Heart right ventricle (tissue), 16 donors: ENCODE results near the gene ATG9B. TPM values are rescaled to one million over a fixed set of nuclear protein-coding genes. Genes with fewer than 3 reads are reported as not detected.

Source experiments
- ATAC-seq, 8 donors: fragments of 200-7000 bp; cut with Tn5 transposase; one replicate each; pipeline ENCODE4 v1.9.1; 2020; ENCODE audit warnings: mild to moderate bottlenecking in 8 of 8, moderate library complexity in 8 of 8, moderate number of reproducible peaks in 1 of 8
- DNase-seq, 2 donors: peaks; one replicate each; pipeline ENCODE4 v3.0.0-alpha.2; 2020
- H3K27ac ChIP-seq, 10 donors: fragments of 200-600 bp; sonication (generic) in 2 of 10; one replicate each; pipeline versions ENCODE4 v1.5.0 to v1.8.0; 2020 to 2022; ENCODE audit warnings: mild to moderate bottlenecking in 3 of 10
- H3K27me3 ChIP-seq, 7 donors: fragments of 200-600 bp; one replicate each; pipeline ENCODE4 v1.8.0; 2021 to 2022; ENCODE audit warnings: mild to moderate bottlenecking in 2 of 7
- H3K36me3 ChIP-seq, 9 donors: fragments of 200-600 bp; sonication (generic) in 1 of 9; one replicate each; pipeline versions ENCODE4 v1.5.0 to v1.8.0; 2020 to 2022; ENCODE audit warnings: mild to moderate bottlenecking in 2 of 9
- H3K4me1 ChIP-seq, 9 donors: fragments of 200-600 bp; sonication (generic) in 1 of 9; one replicate each; pipeline versions ENCODE4 v1.5.0 to v1.8.0; 2020 to 2022; ENCODE audit warnings: mild to moderate bottlenecking in 4 of 9
- H3K4me3 ChIP-seq, 10 donors: fragments of 200-600 bp; sonication (generic) in 2 of 10; one replicate each; pipeline versions ENCODE4 v1.5.0 to v1.8.0; 2020 to 2022; ENCODE audit warnings: mild to moderate bottlenecking in 7 of 10, moderate library complexity in 2 of 10
- H3K9me3 ChIP-seq, 11 donors: fragments of 200-600 bp in 10 of 11; sonication (generic) in 2 of 11; one replicate each; pipeline versions ENCODE4 v1.5.0 to v1.8.0; 2013 to 2022; ENCODE audit warnings: mild to moderate bottlenecking in 2 of 11, control low read depth in 1 of 11, moderate library complexity in 1 of 11
- WGBS, 2 donors: extraction: QIAGEN DNeasy Blood & Tissue Kit; methylation state at CpG; one replicate each; pipeline ENCODE4 v1.1.7; 2013; ENCODE audit warnings: inconsistent platforms in 1 of 2; 5-methylcytosine and 5-hydroxymethylcytosine counted together
- intact Hi-C, 10 donors: fragments of 100-400 bp; cut with DNase I; formaldehyde crosslinking; loops; one replicate each; pipeline versions ENCODE4 v1.11.1 to v1.14.2; 2022
- polyA plus RNA-seq, 2 donors: library from polyadenylated mRNA; stranded (reverse); fragments of 200-250 nt; gene quantifications; one replicate each; pipeline ENCODE4 v1.2.3, GENCODE V29; 2013
- total RNA-seq, 10 donors: library from RNA; stranded (reverse); fragmentation: NEBNext Ultra II Directional in 3 of 10; extraction: Animal tissue kit (Norgen Biotek cat#: 25700) in 3 of 10; gene quantifications; one replicate each; pipeline versions ENCODE4 v1.2.1 to v1.2.4, GENCODE V29; 2021 to 2023
- TF ChIP-seq, protein P1 (sequence below), 9 donors: fragments of 200-600 bp; sonication (generic) in 2 of 9; IDR thresholded peaks; one replicate each; pipeline versions ENCODE4 v1.5.0 to v1.8.0; 2021 to 2022; ENCODE audit warnings: antibody characterized with exemption in 9 of 9, mild to moderate bottlenecking in 5 of 9, moderate library complexity in 1 of 9
- donor health status: Arrhythmogenic right ventricular cardiomyopathy.
- donor health status: ischemic (EF 13 %, LVEDD 7.1; RV severe dilation, severe dysfunction).
- donor health status: healthy with polysubstance abuse.
- donor health status: DM: no; HTN: yes; CAD: no.
- donor health status: DM: no; HTN: no; CAD: no.
- donor health status: ischemic (EF 25% LVEDD 6.9; RV normal size, moderate dysfunction).
- donor health status: ischemic (EF 25% LVEDD 5.7; RV mildly dilated, moderate dysfunction).
- donor health status: healthy.
- donor health status: DM: yes; HTN: yes; CAD: no.
- donor health status: Ischemic cardiomyopathy.
- donor health status: ischemic (EF 35%, LVEDD 5.7; RV mildly dilated, moderate dysfunction).
- donor health status: nonischemic (EF 11% LVEDD 7.7; RV severe dilation, severe dysfunction).
- donor health status: DM: yes; HTN: yes; CAD: no.
- donor health status: PGD.
- donor health status: ischemic (EF 29% LVEDD 5.4; RV normal size, mild dysfunction).
- donor health status: nonischemic (EF 23%, LVEDD 6.1; RV moderate dilation, normal function).

Gene ATG9B
- total and polyA plus RNA-seq, 12 donors = 0.09 to 0.59 (median 0.39) TPM; not detected in 7

GRCh38 chr7:151005566-151005965, 18.7 kb downstream of the ATG9B start:
- 80 to 86% methylated on average over 9 of the region's 9 CpGs for WGBS, 2 donors
- no peak for ATAC-seq
- intact Hi-C loops = loop anchor here in 1 of 10 donors (10.0 kb wide), 1 partner anchor 571 kb away; no protein-coding TSS in a partner anchor
- peaks cover 0 to 58% (median 0%) of the 10 kb centered on the region in 9 donors for H3K36me3 ChIP-seq
- H3K27me3 ChIP-seq = peaks cover 0 to 3% (median 0%) of the 10 kb centered on the region in 7 donors
- H3K9me3 ChIP-seq = no peaks in the 10 kb centered on the region
- no peak for DNase-seq
- TF ChIP-seq, protein P1, sequence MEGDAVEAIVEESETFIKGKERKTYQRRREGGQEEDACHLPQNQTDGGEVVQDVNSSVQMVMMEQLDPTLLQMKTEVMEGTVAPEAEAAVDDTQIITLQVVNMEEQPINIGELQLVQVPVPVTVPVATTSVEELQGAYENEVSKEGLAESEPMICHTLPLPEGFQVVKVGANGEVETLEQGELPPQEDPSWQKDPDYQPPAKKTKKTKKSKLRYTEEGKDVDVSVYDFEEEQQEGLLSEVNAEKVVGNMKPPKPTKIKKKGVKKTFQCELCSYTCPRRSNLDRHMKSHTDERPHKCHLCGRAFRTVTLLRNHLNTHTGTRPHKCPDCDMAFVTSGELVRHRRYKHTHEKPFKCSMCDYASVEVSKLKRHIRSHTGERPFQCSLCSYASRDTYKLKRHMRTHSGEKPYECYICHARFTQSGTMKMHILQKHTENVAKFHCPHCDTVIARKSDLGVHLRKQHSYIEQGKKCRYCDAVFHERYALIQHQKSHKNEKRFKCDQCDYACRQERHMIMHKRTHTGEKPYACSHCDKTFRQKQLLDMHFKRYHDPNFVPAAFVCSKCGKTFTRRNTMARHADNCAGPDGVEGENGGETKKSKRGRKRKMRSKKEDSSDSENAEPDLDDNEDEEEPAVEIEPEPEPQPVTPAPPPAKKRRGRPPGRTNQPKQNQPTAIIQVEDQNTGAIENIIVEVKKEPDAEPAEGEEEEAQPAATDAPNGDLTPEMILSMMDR (IDR thresholded peaks at IDR 0.05) = no peak
- H3K27ac ChIP-seq = no peak overlapping the region
- no peak overlapping the region for H3K4me3 ChIP-seq
- H3K4me1 ChIP-seq = peaks cover 10 to 49% (median 36%) of the 10 kb centered on the region in 9 donors

DNA sequence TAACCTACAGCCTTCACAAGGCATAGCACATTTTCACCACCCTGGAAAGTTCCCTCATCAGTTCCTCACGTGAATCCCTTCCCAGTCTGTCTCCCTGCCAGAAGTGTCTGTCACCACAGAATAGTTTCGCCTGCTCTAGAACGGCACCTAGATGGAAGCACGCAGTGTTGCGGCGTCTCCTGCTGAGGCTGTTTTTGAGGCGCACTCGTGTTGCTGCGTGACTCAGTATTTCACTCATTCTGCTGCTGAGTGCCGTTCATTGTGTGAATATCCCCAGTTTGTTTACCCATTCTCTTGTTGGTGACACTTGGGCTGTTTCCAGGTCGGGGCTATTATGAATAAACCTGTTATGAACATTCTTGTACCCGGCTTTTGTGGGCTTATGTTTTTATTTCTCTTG, 20.7 kb downstream of the ATG9B start:
- TF ChIP-seq, protein P1 (IDR thresholded peaks at IDR 0.05) = no peak

GRCh38 chr7:151001546-151001945, 22.7 kb downstream of the ATG9B start:
- WGBS, 2 donors = 94 to 96% methylated on average over 16 of the region's 16 CpGs
- Histone ChIP-seq H3K27me3 (no peaks in the 10 kb centered on the region), H3K4me1 (peaks cover under 1 to 23% (median 7%) of the 10 kb centered on the region in 9 donors), H3K27ac (no peak overlapping the region), H3K4me3 (no peak overlapping the region), H3K9me3 (no peaks in the 10 kb centered on the region), H3K36me3 (peaks cover 0 to 85% (median 0%) of the 10 kb centered on the region in 9 donors)
- ATAC-seq (no peak), DNase-seq (no peak)
- TF ChIP-seq, protein P1 (IDR thresholded peaks at IDR 0.05) = no peak
- intact Hi-C loops = loop anchor here in 1 of 10 donors (10.0 kb wide), 1 partner anchor 567 kb away; no protein-coding TSS in a partner anchor

More for the DNA sequence above, 20.7 kb downstream of the ATG9B start:
- Histone ChIP-seq H3K27ac (no peak overlapping the region), H3K4me1 (peaks cover 10 to 31% (median 24%) of the 10 kb centered on the region in 9 donors), H3K9me3 (no peaks in the 10 kb centered on the region), H3K27me3 (no peaks in the 10 kb centered on the region), H3K36me3 (peaks cover 0 to 73% (median 0%) of the 10 kb centered on the region in 9 donors), H3K4me3 (no peak overlapping the region)
- no peak for DNase-seq
- no peak for ATAC-seq
- 77 to 82% methylated on average over 12 of the region's 12 CpGs for WGBS, 2 donors
- intact Hi-C loops = loop anchor here in 1 of 10 donors (10.0 kb wide), 1 partner anchor 569 kb away; no protein-coding TSS in a partner anchor

- WGBS, 2 donors = 94 to 98% methylated on average over 13 of the region's 13 CpGs
- no peak for DNase-seq
- intact Hi-C loops = loop anchor here in 1 of 10 donors (10.0 kb wide), 1 partner anchor 566 kb away; no protein-coding TSS in a partner anchor
Measured at GRCh38 chr7:151000897-151001495, 23.3 kb downstream of the ATG9B start.

More at GRCh38 chr7:151000897-151001495, 23.3 kb downstream of the ATG9B start:
- no peaks in the 10 kb centered on the region for H3K9me3 ChIP-seq
- H3K4me1 ChIP-seq = peaks cover 0 to 21% (median 7%) of the 10 kb centered on the region in 9 donors
- peaks cover 0 to 79% (median 0%) of the 10 kb centered on the region in 9 donors for H3K36me3 ChIP-seq
- TF ChIP-seq, protein P1 (IDR thresholded peaks at IDR 0.05) = no peak
- no peak for ATAC-seq
- no peak overlapping the region for H3K27ac ChIP-seq
- H3K27me3 ChIP-seq = no peaks in the 10 kb centered on the region
- H3K4me3 ChIP-seq = no peak overlapping the region
